IPS DF 4.7 (cell line): ENCODE results near the gene SULT1A4.
"Not testable (repeated sequence)": the region's sequence is repeated elsewhere in the genome, so short reads cannot be mapped to it uniquely, and the experiment has no call there.

ENCODE experiments used
- DNase-seq: peaks from one replicate; pipeline ENCODE4 v3.0.0-alpha.2; 2013; ENCODE audit warnings: low spot score; ENCODE audit errors: extremely low read depth

The SULT1A4 gene

GRCh38 chr16:29459706-29460646 lies at the start of gene SULT1A4:
TSS of gene SULT1A4 (plus strand) at chr16:29459913. CDS start at chr16:29461386, 1,473 bp downstream.
- DNase-seq, result not testable (repeated sequence)

- not testable (repeated sequence) for DNase-seq
Measured at GRCh38 chr16:29423587-29423986, 36.1 kb upstream of the SULT1A4 start.

GRCh38 chr16:29425390-29425789 lies 34.3 kb upstream of the SULT1A4 start:
- not testable (repeated sequence) for DNase-seq

GRCh38 chr16:29453754-29454153 lies 6.0 kb upstream of the SULT1A4 start:
- not testable (repeated sequence) for DNase-seq

GRCh38 chr16:29454269-29454668 lies 5.4 kb upstream of the SULT1A4 start, which contains the start of the genes BOLA2 and SLX1B:
TSS of gene BOLA2 (minus strand) at chr16:29454351. CDS start at chr16:29454253, 98 bp downstream.
TSS of gene SLX1B (plus strand) at chr16:29454533.
- DNase-seq, result not testable (repeated sequence)

GRCh38 chr16:29454828-29455227 lies 4.9 kb upstream of the SULT1A4 start:
- DNase-seq, result not testable (repeated sequence)

- not testable (repeated sequence) for DNase-seq
Measured at GRCh38 chr16:29457660-29458059, 2.1 kb upstream of the SULT1A4 start.

- not testable (repeated sequence) for DNase-seq
Measured at GRCh38 chr16:29460647-29461030, 926 bp downstream of the SULT1A4 start.

GRCh38 chr16:29465985-29466824 lies 6.5 kb downstream of the SULT1A4 start:
- DNase-seq, result not testable (repeated sequence)

GRCh38 chr16:29466904-29467303 lies 7.2 kb downstream of the SULT1A4 start:
- not testable (repeated sequence) for DNase-seq

GRCh38 chr16:29467654-29468366 lies 8.1 kb downstream of the SULT1A4 start:
- not testable (repeated sequence) for DNase-seq

GRCh38 chr16:29469660-29470059 lies 9.9 kb downstream of the SULT1A4 start:
- DNase-seq, result not testable (repeated sequence)

GRCh38 chr16:29472065-29472464 lies 12.4 kb downstream of the SULT1A4 start:
- not testable (repeated sequence) for DNase-seq

- DNase-seq, result not testable (repeated sequence)
Measured at GRCh38 chr16:29482276-29482675, 22.6 kb downstream of the SULT1A4 start.

- not testable (repeated sequence) for DNase-seq
Measured at GRCh38 chr16:29506308-29506707, 46.6 kb downstream of the SULT1A4 start, which contains the start of gene NPIPB12. TSS of gene NPIPB12 (minus strand) at chr16:29506408.
